Vagina (tissue), 2 donors: Measurements from ENCODE around the gene SLC19A1.

Source experiments
- POLR2A ChIP-seq, 2 donors: fragments of 450-650 bp; IDR thresholded peaks; one replicate each; pipeline ENCODE4 v1.6.1; 2017; ENCODE audit warnings: antibody characterized with exemption in 2 of 2, mild to moderate bottlenecking in 2 of 2, moderate library complexity in 2 of 2
- POLR2AphosphoS5 ChIP-seq, 2 donors: sonication (generic); formaldehyde crosslinking; IDR thresholded peaks; one replicate each; pipeline ENCODE4 v1.9.0; 2017; ENCODE audit warnings: antibody characterized with exemption in 2 of 2, mild to moderate bottlenecking in 2 of 2, low read depth in 1 of 2; ENCODE audit not compliant: insufficient read depth in 1 of 2
- TF ChIP-seq, protein P1 (sequence below), 3 experiments: fragments of 450-650 bp in 2 of 3; fragments of 200-600 bp in 1 of 3; sonication (generic) in 1 of 3; IDR thresholded peaks; one replicate each; pipeline ENCODE4 v1.5.1; 2017 to 2019; ENCODE audit warnings: antibody characterized with exemption in 3 of 3, mild to moderate bottlenecking in 2 of 3, moderate library complexity in 2 of 3

DNA sequence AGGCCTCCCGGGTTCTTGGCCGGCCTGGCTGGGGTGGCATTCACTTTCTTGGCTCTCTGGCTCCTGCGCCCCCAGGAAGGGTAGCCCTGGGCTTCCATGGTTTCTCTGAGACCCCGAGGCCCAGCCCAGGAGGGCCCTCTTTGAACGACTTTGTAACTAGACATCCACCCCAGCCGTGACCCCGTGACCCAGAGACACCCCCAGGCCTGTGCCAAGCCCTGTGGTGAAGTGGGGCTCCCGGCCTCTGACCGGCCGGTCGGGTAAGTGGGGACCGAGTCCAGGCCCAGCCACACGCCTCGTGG, 73.3 kb downstream of the SLC19A1 start:
- TF ChIP-seq, protein P1, sequence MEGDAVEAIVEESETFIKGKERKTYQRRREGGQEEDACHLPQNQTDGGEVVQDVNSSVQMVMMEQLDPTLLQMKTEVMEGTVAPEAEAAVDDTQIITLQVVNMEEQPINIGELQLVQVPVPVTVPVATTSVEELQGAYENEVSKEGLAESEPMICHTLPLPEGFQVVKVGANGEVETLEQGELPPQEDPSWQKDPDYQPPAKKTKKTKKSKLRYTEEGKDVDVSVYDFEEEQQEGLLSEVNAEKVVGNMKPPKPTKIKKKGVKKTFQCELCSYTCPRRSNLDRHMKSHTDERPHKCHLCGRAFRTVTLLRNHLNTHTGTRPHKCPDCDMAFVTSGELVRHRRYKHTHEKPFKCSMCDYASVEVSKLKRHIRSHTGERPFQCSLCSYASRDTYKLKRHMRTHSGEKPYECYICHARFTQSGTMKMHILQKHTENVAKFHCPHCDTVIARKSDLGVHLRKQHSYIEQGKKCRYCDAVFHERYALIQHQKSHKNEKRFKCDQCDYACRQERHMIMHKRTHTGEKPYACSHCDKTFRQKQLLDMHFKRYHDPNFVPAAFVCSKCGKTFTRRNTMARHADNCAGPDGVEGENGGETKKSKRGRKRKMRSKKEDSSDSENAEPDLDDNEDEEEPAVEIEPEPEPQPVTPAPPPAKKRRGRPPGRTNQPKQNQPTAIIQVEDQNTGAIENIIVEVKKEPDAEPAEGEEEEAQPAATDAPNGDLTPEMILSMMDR (IDR thresholded peaks at IDR 0.05): no peak
- TF ChIP-seq POLR2A (IDR thresholded peaks at IDR 0.05) (no peak), POLR2AphosphoS5 (IDR thresholded peaks at IDR 0.05; ENCODE audit: insufficient read depth in 1 of 2, low read depth in 1 of 2) (no peak)
